Activated CD4-positive, alpha-beta memory T cell treated with anti-CD3 and anti-CD28 coated beads for 36 hours (primary cell): ENCODE data around the gene HOMER3. TPM values are rescaled to one million over a fixed set of nuclear protein-coding genes. Genes with fewer than 3 reads are reported as not detected.

Experiments
- CTCF ChIA-PET: fragments of 350-600 bp; sonication (Branson Sonifier 250); formaldehyde crosslinking; loops from one replicate; lab custom pipeline; 2021; ENCODE audit warnings: antibody characterized with exemption, inconsistent platforms; lab: Charles Lee
- POLR2A ChIA-PET: fragments of 350-600 bp; sonication (Branson Sonifier 250); formaldehyde crosslinking; loops from one replicate; lab custom pipeline; 2021; ENCODE audit warnings: antibody characterized with exemption; lab: Charles Lee
- DNase-seq: peaks from one replicate; pipeline ENCODE4 v3.0.0-alpha.2; 2020
- H3K27ac Mint-ChIP-seq: one replicate; pipeline ENCODE4 v1.8.0; 2021; ENCODE audit warnings: mixed read lengths
- H3K27me3 Mint-ChIP-seq: one replicate; pipeline ENCODE4 v1.8.0; 2021; ENCODE audit warnings: mixed read lengths
- H3K36me3 Mint-ChIP-seq: one replicate; pipeline ENCODE4 v1.8.0; 2021; ENCODE audit warnings: mixed read lengths
- H3K4me1 Mint-ChIP-seq: one replicate; pipeline ENCODE4 v1.8.0; 2021; ENCODE audit warnings: low read depth, mixed read lengths
- H3K4me3 Mint-ChIP-seq: one replicate; pipeline ENCODE4 v1.8.0; 2021; ENCODE audit warnings: mild to moderate bottlenecking, mixed read lengths
- H3K9me3 Mint-ChIP-seq: one replicate; pipeline ENCODE4 v1.8.0; 2021; ENCODE audit warnings: mixed read lengths
- intact Hi-C: fragments of 100-400 bp; cut with micrococcal nuclease; formaldehyde crosslinking; loops from one replicate; pipeline ENCODE4 v1.15.1; 2023
- total RNA-seq, 2 experiments: library from RNA; stranded (reverse); gene quantifications; one replicate each; pipeline ENCODE4 v1.2.3, GENCODE V29; 2021

HOMER3 gene
- total RNA-seq, result 1 to 10 TPM in 1 of 2 experiments, under 1 TPM in 1; 0.77 to 1.2 TPM

- H3K4me3 Mint-ChIP-seq, result peak within 1 kb of the TSS; percentile 4
- DNase-seq, result peak; percentile 83
- H3K9me3 Mint-ChIP-seq, result no peaks in the 10 kb centered on the region
- no peaks in the 10 kb centered on the region for H3K36me3 Mint-ChIP-seq
- H3K27ac Mint-ChIP-seq, result no peak within 1 kb of the TSS
- ChIA-PET POLR2A (no interaction called here), CTCF (no interaction called here)
- H3K27me3 Mint-ChIP-seq, result peaks cover 19% of the 10 kb centered on the region
- intact Hi-C loops, result no loop called here
- H3K4me1 Mint-ChIP-seq, result peaks cover 3% of the 10 kb centered on the region
These were observed at the start of gene HOMER3 for GRCh38 chr19:18940769-18941627. TSS of gene HOMER3 (minus strand) at chr19:18941217. CDS start at chr19:18938982, 2,235 bp downstream.

GRCh38 chr19:18990128-18990708, 49.2 kb upstream of the HOMER3 start:
- no peak for DNase-seq
- CTCF ChIA-PET, result interaction anchor here (0.6 kb wide), 1 partner anchor 121 kb away, joined by 3 read pairs; no protein-coding TSS in a partner anchor
- no peak overlapping the region for H3K27ac Mint-ChIP-seq
- H3K36me3 Mint-ChIP-seq, result peaks cover 21% of the 10 kb centered on the region
- intact Hi-C loops, result no loop called here
- H3K9me3 Mint-ChIP-seq, result no peaks in the 10 kb centered on the region
- peaks cover 2% of the 10 kb centered on the region for H3K27me3 Mint-ChIP-seq
- no peak overlapping the region for H3K4me3 Mint-ChIP-seq
- POLR2A ChIA-PET, result no interaction called here
- no peaks in the 10 kb centered on the region for H3K4me1 Mint-ChIP-seq

GRCh38 chr19:18989316-18989715, 48.3 kb upstream of the HOMER3 start:
- no peak overlapping the region for H3K27ac Mint-ChIP-seq
- H3K27me3 Mint-ChIP-seq, result peaks cover 5% of the 10 kb centered on the region
- CTCF ChIA-PET, result no interaction called here

GRCh38 chr19:18987456-18987855, 46.4 kb upstream of the HOMER3 start:
- DNase-seq, result no peak
- ChIA-PET CTCF (interaction anchor here (0.6 to 1.6 kb wide), 3 partner anchors 60 to 393 kb away, joined by 4 to 5 read pairs (median 5); partner anchors contain the start of genes COPE and DDX49), POLR2A (no interaction called here)
- no peak overlapping the region for H3K4me3 Mint-ChIP-seq
- H3K4me1 Mint-ChIP-seq, result no peaks in the 10 kb centered on the region
- intact Hi-C loops, result no loop called here
- H3K27me3 Mint-ChIP-seq, result peaks cover 10% of the 10 kb centered on the region
- no peak overlapping the region for H3K27ac Mint-ChIP-seq
- no peaks in the 10 kb centered on the region for H3K9me3 Mint-ChIP-seq
- peaks cover 5% of the 10 kb centered on the region for H3K36me3 Mint-ChIP-seq

More at GRCh38 chr19:18989316-18989715, 48.3 kb upstream of the HOMER3 start:
- Mint-ChIP-seq H3K36me3 (peaks cover 20% of the 10 kb centered on the region), H3K9me3 (no peaks in the 10 kb centered on the region), H3K4me3 (no peak overlapping the region), H3K4me1 (no peaks in the 10 kb centered on the region)
- DNase-seq, result no peak
- POLR2A ChIA-PET, result no interaction called here
- intact Hi-C loops, result no loop called here

- Mint-ChIP-seq H3K4me3 (no peak overlapping the region), H3K36me3 (no peaks in the 10 kb centered on the region), H3K27ac (no peak overlapping the region), H3K4me1 (no peaks in the 10 kb centered on the region), H3K9me3 (no peaks in the 10 kb centered on the region), H3K27me3 (peaks cover 10% of the 10 kb centered on the region)
- POLR2A ChIA-PET, result no interaction called here
- no peak for DNase-seq
- intact Hi-C loops, result no loop called here
- CTCF ChIA-PET, result no interaction called here
These were observed 44.2 kb upstream of the HOMER3 start for GRCh38 chr19:18985257-18985656.

- H3K27me3 Mint-ChIP-seq, result peaks cover 12% of the 10 kb centered on the region
- H3K4me3 Mint-ChIP-seq, result no peak overlapping the region
- ChIA-PET CTCF (no interaction called here), POLR2A (interaction anchor here (0.6 kb wide), 1 partner anchor 8 kb away, joined by 5 read pairs; no protein-coding TSS in a partner anchor)
- intact Hi-C loops, result no loop called here
- DNase-seq, result no peak
- H3K4me1 Mint-ChIP-seq, result no peaks in the 10 kb centered on the region
- no peaks in the 10 kb centered on the region for H3K9me3 Mint-ChIP-seq
- no peak overlapping the region for H3K27ac Mint-ChIP-seq
- H3K36me3 Mint-ChIP-seq, result no peaks in the 10 kb centered on the region
These were observed 43.2 kb upstream of the HOMER3 start for GRCh38 chr19:18984251-18984650.

- H3K4me1 Mint-ChIP-seq, result no peaks in the 10 kb centered on the region
- ChIA-PET POLR2A (no interaction called here), CTCF (interaction anchor here (0.9 kb wide), 1 partner anchor 292 kb away, joined by 3 read pairs; no protein-coding TSS in a partner anchor)
- H3K27ac Mint-ChIP-seq, result no peak overlapping the region
- intact Hi-C loops, result no loop called here
- H3K36me3 Mint-ChIP-seq, result no peaks in the 10 kb centered on the region
- no peak overlapping the region for H3K4me3 Mint-ChIP-seq
- no peak for DNase-seq
- no peaks in the 10 kb centered on the region for H3K9me3 Mint-ChIP-seq
- H3K27me3 Mint-ChIP-seq, result peaks cover 16% of the 10 kb centered on the region
These were observed 41.7 kb upstream of the HOMER3 start for GRCh38 chr19:18982669-18983068.

- ChIA-PET CTCF (no interaction called here), POLR2A (no interaction called here)
- intact Hi-C loops, result no loop called here
- DNase-seq, result no peak
- Mint-ChIP-seq H3K4me3 (no peak overlapping the region), H3K27ac (no peak overlapping the region), H3K36me3 (no peaks in the 10 kb centered on the region), H3K9me3 (no peaks in the 10 kb centered on the region), H3K4me1 (no peaks in the 10 kb centered on the region), H3K27me3 (peaks cover 16% of the 10 kb centered on the region)
These were observed 39.5 kb upstream of the HOMER3 start for GRCh38 chr19:18980432-18981020.

GRCh38 chr19:18978616-18979015, 37.6 kb upstream of the HOMER3 start:
- ChIA-PET CTCF (no interaction called here), POLR2A (no interaction called here)
- Mint-ChIP-seq H3K4me3 (no peak overlapping the region), H3K27ac (no peak overlapping the region), H3K9me3 (no peaks in the 10 kb centered on the region), H3K36me3 (no peaks in the 10 kb centered on the region), H3K4me1 (no peaks in the 10 kb centered on the region), H3K27me3 (peaks cover 9% of the 10 kb centered on the region)
- DNase-seq, result no peak
- intact Hi-C loops, result no loop called here

- no peaks in the 10 kb centered on the region for H3K36me3 Mint-ChIP-seq
- intact Hi-C loops, result no loop called here
- no peaks in the 10 kb centered on the region for H3K4me1 Mint-ChIP-seq
- H3K27ac Mint-ChIP-seq, result no peak overlapping the region
- CTCF ChIA-PET, result no interaction called here
- POLR2A ChIA-PET, result no interaction called here
- DNase-seq, result no peak
- H3K27me3 Mint-ChIP-seq, result peaks cover 11% of the 10 kb centered on the region
- H3K9me3 Mint-ChIP-seq, result no peaks in the 10 kb centered on the region
- H3K4me3 Mint-ChIP-seq, result no peak overlapping the region
These were observed 34.9 kb upstream of the HOMER3 start for GRCh38 chr19:18975869-18976268.

- no peaks in the 10 kb centered on the region for H3K36me3 Mint-ChIP-seq
- intact Hi-C loops, result no loop called here
- H3K27me3 Mint-ChIP-seq, result peaks cover 13% of the 10 kb centered on the region
- H3K4me3 Mint-ChIP-seq, result no peak overlapping the region
- H3K9me3 Mint-ChIP-seq, result no peaks in the 10 kb centered on the region
- no peak overlapping the region for H3K27ac Mint-ChIP-seq
- POLR2A ChIA-PET, result no interaction called here
- no peak for DNase-seq
- CTCF ChIA-PET, result no interaction called here
- H3K4me1 Mint-ChIP-seq, result no peaks in the 10 kb centered on the region
These were observed 34.0 kb upstream of the HOMER3 start for GRCh38 chr19:18975011-18975410.

GRCh38 chr19:18972851-18973250, 31.8 kb upstream of the HOMER3 start:
- no peak for DNase-seq
- Mint-ChIP-seq H3K27ac (no peak overlapping the region), H3K36me3 (peaks cover 2% of the 10 kb centered on the region), H3K4me3 (no peak overlapping the region), H3K4me1 (peaks cover 5% of the 10 kb centered on the region), H3K9me3 (peaks cover 3% of the 10 kb centered on the region), H3K27me3 (peaks cover 9% of the 10 kb centered on the region)
- CTCF ChIA-PET, result no interaction called here
- intact Hi-C loops, result no loop called here
- POLR2A ChIA-PET, result no interaction called here
